GM12878 (cell line): ENCODE results near the gene G2E3.

ENCODE experiments used
- EED ChIP-seq: sonication (generic); IDR thresholded peaks from 2 replicates; pipeline ENCODE4 v1.6.1; 2016; ENCODE audit warnings: antibody characterized with exemption, low read depth
- MTA3 ChIP-seq: IDR thresholded peaks from 2 replicates; pipeline ENCODE4 v1.6.1; 2012; ENCODE audit warnings: low read length, inconsistent platforms, borderline replicate concordance
- MXI1 ChIP-seq: fragments of 150-350 bp; IDR thresholded peaks from 2 replicates; pipeline ENCODE4 v1.6.1; 2011; ENCODE audit warnings: low read depth, mild to moderate bottlenecking, inconsistent platforms, low read length, improper control_type of control experiment
- NRF1 ChIP-seq: conservative IDR thresholded peaks from 2 replicates; pipeline ENCODE4 v1.6.1; 2011; ENCODE audit warnings: mild to moderate bottlenecking, low read depth, low read length, improper control_type of control experiment
- POLR2AphosphoS5 ChIP-seq: IDR thresholded peaks from 2 replicates; pipeline ENCODE4 v1.6.1; 2011; ENCODE audit warnings: mild to moderate bottlenecking, low read length, inconsistent platforms
- RCOR1 ChIP-seq: conservative IDR thresholded peaks from 2 replicates; pipeline ENCODE4 v1.6.1; 2012; ENCODE audit warnings: low read depth, low read length, improper control_type of control experiment
- SREBF2 ChIP-seq: IDR thresholded peaks from 2 replicates; pipeline ENCODE4 v1.6.1; 2012; ENCODE audit warnings: mild to moderate bottlenecking, low read length
- STAT1 ChIP-seq: fragments of 450-650 bp; conservative IDR thresholded peaks from 2 replicates; pipeline ENCODE4 v1.6.1; 2014; ENCODE audit warnings: antibody characterized with exemption, mild to moderate bottlenecking

- TF ChIP-seq POLR2AphosphoS5: no peak
- TF ChIP-seq NRF1: no peak
- no peak for TF ChIP-seq SREBF2
- TF ChIP-seq MXI1: no peak
- TF ChIP-seq STAT1: no peak
- no peak for TF ChIP-seq EED
- TF ChIP-seq RCOR1: no peak
- TF ChIP-seq MTA3: no peak
These were observed 80.0 kb downstream of the G2E3 start for GRCh38 chr14:30638926-30639325.
